H1 (cell line): Measurements from ENCODE around the gene GDAP2.

Experiments used
- HDAC2 ChIP-seq, 2 experiments: fragments of 300-600 bp in 1 of 2; sonication (generic) in 1 of 2; IDR thresholded peaks; 2 replicates each; pipeline ENCODE4 v1.6.1; 2011 to 2012; ENCODE audit warnings: low read depth in 2 of 2, low read length in 2 of 2, mild to moderate bottlenecking in 2 of 2, moderate library complexity in 2 of 2, borderline replicate concordance in 1 of 2, inconsistent platforms in 1 of 2
- SP1 ChIP-seq: IDR thresholded peaks from 2 replicates; pipeline ENCODE4 v1.6.1; 2011; ENCODE audit warnings: low read depth, low read length

- no peak for TF ChIP-seq HDAC2 (IDR thresholded peaks at IDR 0.05; ENCODE audit: borderline replicate concordance in 1 of 2, low read depth in 2 of 2, low read length in 2 of 2)
- TF ChIP-seq SP1, result no peak
Observed at GRCh38 chr1:117842408-117843170, 86.8 kb downstream of the GDAP2 start.
